H1 (cell line): Measurements from ENCODE around the gene PKMYT1. TPM values are rescaled to one million over a fixed set of nuclear protein-coding genes. Genes with fewer than 3 reads are reported as not detected.

Source experiments
- CTCF ChIA-PET: fragments of 300-600 bp; sonication (Branson Sonifier 250); formaldehyde crosslinking; loops from one replicate; lab custom pipeline; 2021; ENCODE audit not compliant: partially characterized antibody; lab: Charles Lee
- POLR2A ChIA-PET: fragments of 300-600 bp; sonication (Branson Sonifier 250); formaldehyde crosslinking; loops from one replicate; lab custom pipeline; 2021; ENCODE audit warnings: inconsistent platforms; ENCODE audit not compliant: partially characterized antibody; lab: Charles Lee
- DNase-seq, 2 experiments: peaks; one replicate each; pipeline versions ENCODE4 v3.0.0 to v3.0.0-alpha.2; 2010 to 2022; ENCODE audit warnings: low spot score in 2 of 2, low read depth in 1 of 2, mixed read lengths in 1 of 2
- FAIRE-seq: peaks from 2 replicates; lab custom pipeline; 2011; peaks lifted over from hg19 to GRCh38; lab: Jason Lieb, UNC
- H2AFZ ChIP-seq: 2 replicates; pipeline ENCODE4 v1.8.1; 2012; ENCODE audit warnings: low read length, inconsistent platforms
- H2AK5ac ChIP-seq: 2 replicates; pipeline ENCODE4 v1.6.1; 2013; ENCODE audit warnings: low read depth, low read length
- H2BK120ac ChIP-seq: replicated peaks from 2 replicates; pipeline ENCODE3; 2013; ENCODE audit warnings: low read depth, low read length, inconsistent platforms
- H2BK12ac ChIP-seq: 2 replicates; pipeline ENCODE4 v1.6.1; 2013; ENCODE audit warnings: low read depth, low read length
- H2BK15ac ChIP-seq: 2 replicates; pipeline ENCODE4 v1.6.1; 2013; ENCODE audit warnings: low read length
- H2BK20ac ChIP-seq: 2 replicates; pipeline ENCODE4 v1.6.1; 2013; ENCODE audit warnings: low read length
- H2BK5ac ChIP-seq: 2 replicates; pipeline ENCODE4 v1.6.1; 2013; ENCODE audit warnings: low read depth, low read length
- H3K14ac ChIP-seq: 2 replicates; pipeline ENCODE4 v1.6.1; 2013; ENCODE audit warnings: inconsistent platforms; ENCODE audit not compliant: insufficient read length
- H3K18ac ChIP-seq: 2 replicates; pipeline ENCODE4 v1.6.1; 2013; ENCODE audit warnings: low read length; ENCODE audit errors: extremely low read depth
- H3K23ac ChIP-seq: 2 replicates; pipeline ENCODE4 v1.6.1; 2013; ENCODE audit warnings: inconsistent platforms; ENCODE audit not compliant: insufficient read length
- H3K23me2 ChIP-seq: 2 replicates; pipeline ENCODE4 v1.6.1; 2013; ENCODE audit warnings: low read depth, low read length
- H3K27ac ChIP-seq: 2 replicates; pipeline ENCODE4 v1.6.1; 2011; ENCODE audit warnings: low read depth, low read length, inconsistent platforms
- H3K27me3 ChIP-seq, 4 experiments: replicated peaks in 1 of 4; 1 replicate in 1 of 4; 2 replicates in 3 of 4; pipeline versions ENCODE4 v1.6.1 to v1.8.1; 2011 to 2013; ENCODE audit warnings: low read length in 3 of 4, mild to moderate bottlenecking in 3 of 4, inconsistent platforms in 2 of 4, mixed read lengths in 2 of 4, moderate library complexity in 1 of 4; ENCODE audit not compliant: control insufficient read depth in 3 of 4, insufficient read depth in 3 of 4; ENCODE audit errors: extremely low read depth in 1 of 4
- H3K36me3 ChIP-seq, 4 experiments: 2 replicates each; pipeline versions ENCODE4 v1.6.1 to v1.8.1; 2011 to 2013; ENCODE audit warnings: mild to moderate bottlenecking in 4 of 4, low read length in 3 of 4, moderate library complexity in 2 of 4, control low read depth in 1 of 4, inconsistent platforms in 1 of 4; ENCODE audit not compliant: insufficient read depth in 4 of 4, control insufficient read depth in 2 of 4
- H3K4ac ChIP-seq: replicated peaks from 2 replicates; pipeline ENCODE3; 2013; ENCODE audit warnings: low read length, low read depth, mixed read lengths, inconsistent platforms; ENCODE audit not compliant: insufficient read length
- H3K4me1 ChIP-seq, 4 experiments: replicated peaks in 1 of 4; 1 replicate in 1 of 4; 2 replicates in 3 of 4; pipeline versions ENCODE4 v1.6.1 to v1.8.1; 2011 to 2013; ENCODE audit warnings: low read length in 3 of 4, inconsistent platforms in 2 of 4, mixed read lengths in 1 of 4; ENCODE audit not compliant: insufficient read depth in 4 of 4, control insufficient read depth in 3 of 4
- H3K4me2 ChIP-seq, 2 experiments: 2 replicates each; pipeline versions ENCODE4 v1.6.1 to v1.8.1; 2011 to 2013; ENCODE audit warnings: low read depth in 2 of 2, low read length in 2 of 2, control low read depth in 1 of 2, inconsistent platforms in 1 of 2, mild to moderate bottlenecking in 1 of 2; ENCODE audit not compliant: insufficient read depth in 1 of 2
- H3K4me3 ChIP-seq, 4 experiments: fragments of 200-600, 300-600 bp in 1 of 4; sonication (generic), shearing (Covaris generic), sonication (Bioruptor Twin) in 1 of 4; 2 replicates each; pipeline versions ENCODE4 v1.5.1 to v1.8.1; 2011 to 2016; ENCODE audit warnings: low read length in 4 of 4, low read depth in 3 of 4, control low read depth in 2 of 4, inconsistent platforms in 2 of 4, mild to moderate bottlenecking in 2 of 4, mixed read lengths in 1 of 4, moderate library complexity in 1 of 4; ENCODE audit not compliant: insufficient read depth in 2 of 4; ENCODE audit errors: extremely low read depth in 1 of 4
- H3K56ac ChIP-seq: replicated peaks from 2 replicates; pipeline ENCODE3; 2013; ENCODE audit warnings: low read depth, mild to moderate bottlenecking, mixed read lengths, low read length, inconsistent platforms; ENCODE audit not compliant: insufficient read length
- H3K79me1 ChIP-seq: 2 replicates; pipeline ENCODE4 v1.6.1; 2013; ENCODE audit warnings: low read depth, low read length, control low read depth
- H3K79me2 ChIP-seq, 2 experiments: 2 replicates each; pipeline versions ENCODE4 v1.6.1 to v1.8.1; 2012 to 2013; ENCODE audit warnings: low read length in 2 of 2, mild to moderate bottlenecking in 2 of 2, inconsistent platforms in 1 of 2; ENCODE audit not compliant: insufficient read depth in 2 of 2, control insufficient read depth in 1 of 2
- H3K9ac ChIP-seq, 4 experiments: replicated peaks in 1 of 4; 1 replicate in 1 of 4; 2 replicates in 3 of 4; pipeline versions ENCODE4 v1.6.1 to v1.8.1; 2011 to 2013; ENCODE audit warnings: low read depth in 3 of 4, low read length in 3 of 4, control low read depth in 2 of 4, mild to moderate bottlenecking in 2 of 4, moderate library complexity in 2 of 4, inconsistent platforms in 1 of 4; ENCODE audit errors: extremely low read depth in 1 of 4
- H3K9me3 ChIP-seq, 2 experiments: 2 replicates each; pipeline versions ENCODE4 v1.6.1 to v1.8.1; 2012 to 2013; ENCODE audit warnings: mild to moderate bottlenecking in 2 of 2, moderate library complexity in 2 of 2, control low read depth in 1 of 2, inconsistent platforms in 1 of 2, low read depth in 1 of 2, low read length in 1 of 2, mixed read lengths in 1 of 2; ENCODE audit not compliant: insufficient read depth in 2 of 2
- H4K20me1 ChIP-seq, 2 experiments: replicated peaks in 1 of 2; 2 replicates each; pipeline versions ENCODE3 to v1.8.1; 2011 to 2013; ENCODE audit warnings: inconsistent platforms in 2 of 2, low read length in 2 of 2, mild to moderate bottlenecking in 1 of 2; ENCODE audit not compliant: insufficient read depth in 2 of 2, control insufficient read depth in 1 of 2
- H4K5ac ChIP-seq: 2 replicates; pipeline ENCODE4 v1.6.1; 2013; ENCODE audit warnings: low read length, low read depth, mixed read lengths, inconsistent platforms; ENCODE audit not compliant: insufficient read length
- H4K8ac ChIP-seq: 2 replicates; pipeline ENCODE4 v1.8.0; 2013; ENCODE audit warnings: mild to moderate bottlenecking, moderate library complexity, low read length, inconsistent platforms; ENCODE audit not compliant: insufficient read depth; ENCODE audit errors: extremely low read depth
- H4K91ac ChIP-seq: replicated peaks from 2 replicates; pipeline ENCODE3; 2013; ENCODE audit warnings: low read length, mixed read lengths, inconsistent platforms; ENCODE audit not compliant: insufficient read length
- ATF3 ChIP-seq: IDR thresholded peaks from 2 replicates; pipeline ENCODE4 v1.6.1; 2011; ENCODE audit warnings: low read depth, mild to moderate bottlenecking, low read length; ENCODE audit not compliant: insufficient read depth
- BACH1 ChIP-seq: IDR thresholded peaks from 2 replicates; pipeline ENCODE4 v1.6.1; 2012; ENCODE audit warnings: low read length, improper control_type of control experiment
- BCL11A ChIP-seq, 2 experiments: IDR thresholded peaks; one replicate each; pipeline ENCODE4 v1.6.1; 2011; ENCODE audit warnings: low read depth in 2 of 2, low read length in 2 of 2, mild to moderate bottlenecking in 2 of 2
- HDAC6 ChIP-seq: IDR thresholded peaks from one replicate; pipeline ENCODE4 v1.7.1; 2012; ENCODE audit warnings: low read depth, mild to moderate bottlenecking, inconsistent platforms, low read length, moderate library complexity
- JUND ChIP-seq: IDR thresholded peaks from 2 replicates; pipeline ENCODE4 v1.6.1; 2011; ENCODE audit warnings: mild to moderate bottlenecking, improper control_type of control experiment, low read length
- KDM5A ChIP-seq: fragments of 200-600 bp; IDR thresholded peaks from 2 replicates; pipeline ENCODE4 v1.7.1; 2012; ENCODE audit warnings: mild to moderate bottlenecking, low read length, inconsistent platforms, mixed read lengths
- MAFK ChIP-seq: IDR thresholded peaks from 2 replicates; pipeline ENCODE4 v1.6.1; 2012; ENCODE audit warnings: low read depth, mild to moderate bottlenecking, improper control_type of control experiment, low read length
- POLR2AphosphoS5 ChIP-seq: IDR thresholded peaks from 2 replicates; pipeline ENCODE4 v1.6.1; 2011; ENCODE audit warnings: low read depth, low read length
- SIN3A ChIP-seq, 2 experiments: IDR thresholded peaks in 1 of 2; conservative IDR thresholded peaks in 1 of 2; 2 replicates each; pipeline ENCODE4 v1.6.1; 2011 to 2012; ENCODE audit warnings: low read length in 2 of 2, improper control_type of control experiment in 1 of 2, low read depth in 1 of 2, mild to moderate bottlenecking in 1 of 2
- SP2 ChIP-seq: IDR thresholded peaks from 2 replicates; pipeline ENCODE4 v1.6.1; 2012; ENCODE audit warnings: mild to moderate bottlenecking, low read length, inconsistent platforms
- WGBS, 2 experiments: shearing (Covaris generic) in 1 of 2; methylation state at CpG; one replicate each; pipeline versions ENCODE4 v1.1.6 to v1.1.7; 2013 to 2015; ENCODE audit warnings: low lambda C conversion rate in 2 of 2, mixed read lengths in 2 of 2, inconsistent platforms in 1 of 2, low coverage in 1 of 2, missing lambda C conversion rate in 1 of 2; ENCODE audit not compliant: insufficient replicate concordance in 2 of 2, insufficient coverage in 1 of 2, insufficient read length in 1 of 2; ENCODE audit errors: extremely low coverage in 1 of 2, missing lambda C conversion rate in 1 of 2; 5-methylcytosine and 5-hydroxymethylcytosine counted together
- polyA plus RNA-seq, 7 experiments: library from polyadenylated mRNA; depleted of rRNA in 3 of 7; stranded (reverse) in 5 of 7; unstranded in 2 of 7; fragments of >200 nt in 5 of 7; fragments of 200-250 nt in 2 of 7; gene quantifications; 1 replicate in 5 of 7; 2 replicates in 1 of 7; 4 replicates in 1 of 7; pipeline versions ENCODE4 v1.2.1 to v1.2.3, GENCODE V29; 2011 to 2013; ENCODE audit warnings: missing spikeins in 2 of 7, mixed read lengths in 2 of 7
- total RNA-seq: library from RNA; stranded (reverse); fragmentation: NEBNext Ultra II Directional; extraction: Animal tissue kit (Norgen Biotek cat#: 25700); gene quantifications from 2 replicates; pipeline ENCODE4 v1.2.1, GENCODE V29; 2021

Gene PKMYT1
- total and polyA plus RNA-seq, 2 of the 8 experiments (the other 6 are each of a cell fraction or from before 2014, with no cell fraction given) = 74.7 to 85.2 TPM

GRCh38 chr16:2950353-2950724 lies 29.9 kb downstream of the PKMYT1 start:
- Histone ChIP-seq H4K91ac (no peak overlapping the region), H3K4me2 (no peak overlapping the region), H2BK120ac (no peak overlapping the region), H3K23ac (no peak overlapping the region), H2AFZ (no peak overlapping the region), H3K9ac (no peak overlapping the region), H3K27me3 (no peaks in the 10 kb centered on the region; a peak in 1 of 7 replicates), H3K79me1 (no peaks in the 10 kb centered on the region), H2AK5ac (no peak overlapping the region), H4K5ac (no peak overlapping the region), H3K9me3 (no peaks in the 10 kb centered on the region), H4K20me1 (no peaks in the 10 kb centered on the region), H3K56ac (no peak overlapping the region), H2BK12ac (no peak overlapping the region), H2BK20ac (no peak overlapping the region), H3K14ac (no peak overlapping the region), H4K8ac (no peak overlapping the region), H3K4me3 (no peak overlapping the region), H3K27ac (no peak overlapping the region), H2BK5ac (no peak overlapping the region), H3K36me3 (no peaks in the 10 kb centered on the region), H3K18ac (no peak overlapping the region)
- CTCF ChIA-PET = interaction anchor here (0.9 to 4.9 kb wide), 4 partner anchors 11 to 111 kb away, joined by 3 to 41 read pairs (median 5); partner anchors contain the start of gene KREMEN2
- FAIRE-seq = no peak
- WGBS, 2 experiments = 95% methylated on average over 13 of the region's 13 CpGs; no CpG with 5 or more reads in 1 of the 2 experiments
- TF ChIP-seq SIN3A (conservative IDR thresholded peaks at IDR 0.05 in 1 of 2, IDR thresholded peaks at IDR 0.05 in 1 of 2; ENCODE audit: low read depth in 1 of 2, low read length in 2 of 2) = no peak
- TF ChIP-seq BACH1 = no peak
- no peak for TF ChIP-seq SP2
- TF ChIP-seq JUND = no peak
- TF ChIP-seq BCL11A (IDR thresholded peaks at IDR 0.05; ENCODE audit: low read depth in 2 of 2, low read length in 2 of 2) = no peak
- TF ChIP-seq MAFK = no peak
- no peak for TF ChIP-seq HDAC6
- no peak for TF ChIP-seq ATF3
- TF ChIP-seq POLR2AphosphoS5 = no peak
- TF ChIP-seq KDM5A = no peak
- TF ChIP-seq, all 59 proteins: peak for 0
- H3K79me2 ChIP-seq = no peaks in the 10 kb centered on the region
- no peak overlapping the region for H2BK15ac ChIP-seq
- peaks cover 0 to 11% (median 7%) of the 10 kb centered on the region in 4 experiments; a peak in 5 of 7 replicates for H3K4me1 ChIP-seq
- H3K23me2 ChIP-seq = no peaks in the 10 kb centered on the region
- no peak for DNase-seq
- POLR2A ChIA-PET = interaction anchor here (1.1 to 3.2 kb wide), 4 partner anchors 10 to 20 kb away, joined by 3 to 9 read pairs (median 4); partner anchors contain the start of gene KREMEN2
- no peak overlapping the region for H3K4ac ChIP-seq
